Stimulated activated CD8-positive, alpha-beta memory T cell treated with anti-CD3 and anti-CD28 coated beads, Interleukin-15, amount 100 ng/mL, for 48 hours (primary cell): Measurements from ENCODE around the gene OR2M7.
"Not testable (repeated sequence)": the region's sequence is repeated elsewhere in the genome, so short reads cannot be mapped to it uniquely, and the experiment has no call there.

ENCODE experiments used
- DNase-seq, 2 donors: peaks; one replicate each; pipeline ENCODE4 v3.0.0-alpha.2; 2020; ENCODE audit warnings: low read depth in 2 of 2

The OR2M7 gene

DNA sequence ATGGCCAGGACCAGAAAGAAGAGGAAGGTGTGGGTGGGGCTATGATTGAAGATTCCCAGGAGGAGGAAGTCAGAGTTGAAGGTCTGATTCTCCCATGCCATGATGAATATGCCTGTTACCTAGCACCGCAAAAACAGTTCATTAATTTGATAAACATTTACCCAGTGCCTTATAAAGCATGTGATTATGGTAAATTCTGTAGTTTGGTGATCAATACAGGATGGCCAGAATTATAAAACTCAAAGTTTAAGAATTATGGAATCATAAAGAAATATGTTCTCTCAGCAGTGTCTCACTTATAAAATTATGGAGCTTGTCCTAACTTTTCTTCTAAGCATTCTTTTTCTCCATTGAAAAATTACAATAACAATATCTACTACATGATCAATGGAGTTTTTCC lies at the start of gene OR2M7:
Gene OR2M7, minus strand, starts transcription at position 101 of the 400 bp plus-strand sequence. Its CDS starts 0 bp downstream, at position 101.
- DNase-seq: no peak

DNA sequence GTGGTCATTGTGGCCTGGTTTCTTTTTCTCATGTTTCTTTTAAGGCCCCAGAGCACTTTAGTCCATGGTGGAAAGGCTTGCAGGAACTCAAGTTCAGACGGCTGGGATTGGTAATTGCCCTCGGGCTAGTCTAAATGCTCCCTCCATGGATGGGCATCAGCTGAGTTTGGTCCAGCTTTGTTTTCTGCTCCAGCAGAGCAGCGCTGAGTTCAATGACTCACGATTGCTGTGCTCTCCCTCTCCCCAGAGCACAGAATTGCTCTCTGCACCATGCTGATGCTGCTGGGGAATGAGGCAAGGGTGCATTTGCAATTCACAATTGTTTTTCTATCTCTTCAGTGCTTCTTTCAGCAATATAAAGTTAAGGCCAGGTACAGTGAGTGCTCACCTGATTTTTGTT lies 49.4 kb upstream of the OR2M7 start:
- DNase-seq: no peak

DNA sequence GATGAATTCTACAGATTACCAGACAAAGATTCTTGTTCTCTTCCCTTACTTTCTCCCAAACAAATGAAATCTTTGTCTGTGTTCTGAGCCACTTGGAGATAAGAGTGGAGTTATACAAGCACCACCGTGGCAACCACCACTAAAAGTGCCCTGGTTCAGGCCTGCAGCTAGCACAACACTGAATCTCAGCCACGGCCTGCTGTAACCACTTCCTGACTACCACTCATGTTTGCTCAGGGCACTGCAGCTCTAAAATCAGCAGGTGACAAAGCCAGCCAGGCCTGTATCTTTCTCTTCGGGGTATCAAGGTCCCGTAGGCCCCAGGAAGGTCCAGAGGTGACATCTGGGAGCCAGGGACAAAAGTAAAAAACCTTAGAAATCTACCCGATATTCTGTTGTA lies 48.0 kb upstream of the OR2M7 start:
- no peak for DNase-seq

- no peak for DNase-seq
Observed at GRCh38 chr1:248366609-248367008, 42.2 kb upstream of the OR2M7 start.

DNA sequence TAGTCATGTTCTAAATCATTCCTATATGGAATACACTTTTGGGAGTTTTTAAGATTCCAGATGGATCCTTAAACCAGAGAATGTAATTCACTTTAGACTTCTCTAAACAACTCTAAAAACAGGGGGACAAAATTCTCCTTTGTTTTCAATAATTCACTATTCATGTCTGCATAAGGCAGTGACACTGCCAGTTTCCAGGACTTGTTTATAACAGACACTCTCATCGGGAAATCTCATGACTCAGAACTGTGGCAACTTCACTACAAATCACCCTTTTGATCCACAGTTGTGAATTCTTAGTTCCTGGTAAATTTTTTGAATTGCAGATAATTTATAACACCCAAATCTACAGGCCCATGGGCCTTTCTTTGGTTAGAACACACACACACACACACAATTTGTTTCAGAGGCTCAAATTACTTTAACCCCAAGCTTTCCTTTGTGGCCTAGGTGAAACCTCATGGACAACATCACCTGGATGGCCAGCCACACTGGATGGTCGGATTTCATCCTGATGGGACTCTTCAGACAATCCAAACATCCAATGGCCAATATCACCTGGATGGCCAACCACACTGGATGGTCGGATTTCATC lies 36.9 kb upstream of the OR2M7 start, which contains the start of gene OR2T4:
Gene OR2T4, plus strand, starts transcription at position 545 of the 595 bp plus-strand sequence. Its CDS starts 0 bp downstream, at position 545.
- DNase-seq: no peak

DNA sequence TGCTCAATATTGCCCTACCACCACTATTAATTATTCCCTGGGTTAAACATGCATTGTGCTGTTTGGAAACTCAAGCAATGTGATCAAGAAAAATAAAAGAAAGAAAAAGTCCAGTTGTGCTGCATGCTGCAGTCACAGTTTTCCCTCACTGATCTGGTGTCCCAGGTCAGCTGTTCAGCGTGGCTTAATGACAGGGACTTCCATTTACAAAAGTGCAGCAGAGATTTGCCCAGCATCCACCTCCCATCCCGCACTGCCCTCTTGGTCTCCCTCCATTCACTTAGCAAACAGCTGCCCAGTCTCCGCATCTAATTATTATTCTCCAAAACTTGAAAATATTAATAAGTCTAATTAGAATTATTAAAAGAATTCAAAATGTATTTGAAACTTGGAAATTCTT lies 35.0 kb upstream of the OR2M7 start:
- no peak for DNase-seq

DNA sequence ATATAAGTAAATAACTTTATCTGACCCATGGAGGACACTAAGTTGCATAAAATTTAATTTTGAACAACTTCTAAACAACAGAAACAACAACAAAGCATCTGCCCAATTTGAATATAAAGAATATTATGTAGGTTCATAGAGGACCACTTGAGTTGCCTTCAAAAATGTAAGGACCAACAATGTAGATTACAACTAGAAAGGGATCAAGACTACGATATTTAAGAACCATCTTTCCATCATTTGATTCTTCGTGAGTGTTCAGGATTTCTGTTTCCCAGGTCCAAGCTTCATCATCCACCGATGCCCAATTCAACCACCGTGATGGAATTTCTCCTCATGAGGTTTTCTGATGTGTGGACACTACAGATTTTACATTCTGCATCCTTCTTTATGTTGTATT lies 24.1 kb upstream of the OR2M7 start, which contains the start of gene OR14C36:
Gene OR14C36, plus strand, starts transcription at position 301 of the 400 bp plus-strand sequence. Its CDS starts 0 bp downstream, at position 301.
- no peak for DNase-seq

- DNase-seq: no peak
Observed at GRCh38 chr1:248343451-248343850, 19.1 kb upstream of the OR2M7 start.

- no peak for DNase-seq
Observed at GRCh38 chr1:248316796-248317195, 7.6 kb downstream of the OR2M7 start.

DNA sequence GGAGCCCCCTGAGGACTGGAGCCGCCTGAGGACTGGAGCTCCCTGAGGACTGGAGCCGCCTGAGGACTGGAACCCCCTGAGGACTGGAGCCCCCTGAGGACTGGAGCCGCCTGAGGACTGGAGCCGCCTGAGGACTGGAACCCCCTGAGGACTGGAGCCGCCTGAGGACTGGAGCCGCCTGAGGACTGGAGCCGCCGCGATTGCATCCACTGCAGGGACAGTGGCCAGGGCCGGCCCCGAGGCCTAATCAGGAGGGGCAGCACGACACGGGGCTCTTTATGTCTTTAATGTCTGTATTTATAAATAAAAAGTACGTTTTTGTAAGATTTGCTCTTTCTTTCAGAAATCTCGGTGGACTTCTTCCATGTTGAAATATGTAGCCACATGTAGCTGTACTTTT lies 17.6 kb downstream of the OR2M7 start:
- DNase-seq: not testable (repeated sequence)

- no peak for DNase-seq
Observed at GRCh38 chr1:248306103-248306502, 18.3 kb downstream of the OR2M7 start.

DNA sequence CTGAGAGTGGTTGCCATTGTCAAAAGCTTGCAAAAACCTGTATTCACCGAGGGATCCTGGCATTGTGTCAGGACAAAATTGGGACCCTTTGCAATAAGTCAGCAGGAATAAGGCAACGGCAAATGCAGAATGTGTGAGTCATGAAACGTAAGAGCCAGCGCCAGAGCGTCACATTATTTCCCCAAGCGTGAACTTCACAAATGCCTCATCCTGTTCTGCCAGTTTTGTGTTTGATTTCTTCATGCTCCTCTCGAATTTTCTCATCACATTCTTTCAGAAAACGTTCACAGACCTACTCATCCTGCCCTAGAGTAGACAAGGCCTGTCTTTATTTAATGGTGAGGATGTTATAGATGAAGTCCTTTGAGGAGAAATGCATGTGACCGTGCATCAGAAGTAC lies 18.7 kb downstream of the OR2M7 start:
- DNase-seq: not testable (repeated sequence)

GRCh38 chr1:248303324-248303723 lies 21.0 kb downstream of the OR2M7 start, which contains the start of gene OR2T12:
Gene OR2T12, minus strand, starts transcription at chr1:248303424. Its CDS starts 7,846 bp downstream, at chr1:248295578.
- DNase-seq: no peak

- no peak for DNase-seq
Observed at GRCh38 chr1:248288391-248288790, 36.0 kb downstream of the OR2M7 start.

- DNase-seq: no peak
Observed at GRCh38 chr1:248277876-248278275, 46.5 kb downstream of the OR2M7 start, which contains the start of gene OR2T33. Gene OR2T33, minus strand, starts transcription at chr1:248277976. Its CDS starts 4,162 bp downstream, at chr1:248273814.
